Neuronal stem cell (in vitro differentiated cells): Measurements from ENCODE around the gene FBXO22.

ENCODE experiments used
- DNase-seq: peaks from one replicate; pipeline ENCODE4 v3.0.0-alpha.2; 2013; ENCODE audit warnings: low spot score
- H2AFZ ChIP-seq: one replicate; pipeline ENCODE4 v1.6.1; 2013; ENCODE audit warnings: mild to moderate bottlenecking, low read length, inconsistent platforms
- H2AK5ac ChIP-seq: 2 replicates; pipeline ENCODE4 v1.6.1; 2013; ENCODE audit warnings: low read depth, mild to moderate bottlenecking, inconsistent platforms, low read length, moderate library complexity, mixed read lengths
- H2BK120ac ChIP-seq: 2 replicates; pipeline ENCODE4 v1.6.1; 2013; ENCODE audit warnings: low read depth, mild to moderate bottlenecking, inconsistent platforms, low read length, moderate library complexity, mixed read lengths
- H2BK12ac ChIP-seq: one replicate; pipeline ENCODE4 v1.6.1; 2013; ENCODE audit warnings: low read length, inconsistent platforms
- H2BK15ac ChIP-seq: 2 replicates; pipeline ENCODE4 v1.6.1; 2013; ENCODE audit warnings: mild to moderate bottlenecking, low read length, inconsistent platforms, mixed read lengths
- H2BK5ac ChIP-seq: one replicate; pipeline ENCODE4 v1.6.1; 2013; ENCODE audit warnings: inconsistent platforms, mild to moderate bottlenecking, low read length, moderate library complexity
- H3K14ac ChIP-seq: one replicate; pipeline ENCODE4 v1.6.1; 2013; ENCODE audit warnings: low read length, inconsistent platforms
- H3K18ac ChIP-seq: 2 replicates; pipeline ENCODE4 v1.6.1; 2013; ENCODE audit warnings: low read length, inconsistent platforms
- H3K23ac ChIP-seq: 2 replicates; pipeline ENCODE4 v1.6.1; 2013; ENCODE audit warnings: low read depth, mild to moderate bottlenecking, mixed read lengths, low read length, inconsistent platforms; ENCODE audit not compliant: poor library complexity
- H3K27ac ChIP-seq: replicated peaks from 3 replicates; pipeline ENCODE4 v1.5.1; 2013; ENCODE audit warnings: low read length, inconsistent platforms
- H3K27me3 ChIP-seq, 3 experiments: 2 replicates each; pipeline ENCODE4 v1.6.1; 2013; ENCODE audit warnings: low read length in 3 of 3, mild to moderate bottlenecking in 2 of 3, inconsistent platforms in 1 of 3, low read depth in 1 of 3, mixed read lengths in 1 of 3, moderate library complexity in 1 of 3; ENCODE audit not compliant: control insufficient read depth in 3 of 3, insufficient read depth in 3 of 3
- H3K36me3 ChIP-seq, 2 donors: replicated peaks in 1 of 2; 2 replicates each; pipeline ENCODE4 v1.6.1; 2013; ENCODE audit warnings: low read length in 2 of 2; ENCODE audit not compliant: control insufficient read depth in 2 of 2, insufficient read depth in 2 of 2
- H3K4ac ChIP-seq: 2 replicates; pipeline ENCODE4 v1.6.1; 2013; ENCODE audit warnings: inconsistent platforms, mild to moderate bottlenecking, low read length, moderate library complexity
- H3K4me1 ChIP-seq, 2 donors: 1 replicate in 1 of 2; 2 replicates in 1 of 2; pipeline ENCODE4 v1.6.1; 2013; ENCODE audit warnings: low read length in 2 of 2, low read depth in 1 of 2; ENCODE audit not compliant: control insufficient read depth in 2 of 2, insufficient read depth in 1 of 2
- H3K4me2 ChIP-seq: one replicate; pipeline ENCODE4 v1.6.1; 2013; ENCODE audit warnings: mild to moderate bottlenecking, low read length, inconsistent platforms; ENCODE audit not compliant: insufficient read depth, poor library complexity, severe bottlenecking
- H3K4me3 ChIP-seq, 2 donors: 2 replicates each; pipeline ENCODE4 v1.5.1; 2013; ENCODE audit warnings: low read length in 2 of 2, mild to moderate bottlenecking in 2 of 2, inconsistent platforms in 1 of 2, moderate library complexity in 1 of 2
- H3K79me1 ChIP-seq: one replicate; pipeline ENCODE4 v1.6.1; 2013; ENCODE audit warnings: low read depth, mild to moderate bottlenecking, inconsistent platforms, low read length, moderate library complexity
- H3K9ac ChIP-seq: one replicate; pipeline ENCODE4 v1.6.1; 2013; ENCODE audit warnings: mild to moderate bottlenecking, low read depth, low read length, inconsistent platforms; ENCODE audit not compliant: poor library complexity
- H3K9me3 ChIP-seq, 2 donors: replicated peaks in 1 of 2; 2 replicates each; pipeline versions ENCODE3 to v1.6.1; 2013; ENCODE audit warnings: low read length in 2 of 2, mild to moderate bottlenecking in 2 of 2, inconsistent platforms in 1 of 2, low read depth in 1 of 2, mixed read lengths in 1 of 2, moderate library complexity in 1 of 2; ENCODE audit not compliant: control insufficient read depth in 2 of 2, insufficient read depth in 1 of 2
- H4K8ac ChIP-seq: one replicate; pipeline ENCODE4 v1.6.1; 2013; ENCODE audit warnings: low read depth, mild to moderate bottlenecking, inconsistent platforms, low read length, moderate library complexity
- H4K91ac ChIP-seq: one replicate; pipeline ENCODE4 v1.6.1; 2013; ENCODE audit warnings: low read length, low read depth, mild to moderate bottlenecking, inconsistent platforms; ENCODE audit not compliant: poor library complexity
- whole genome bisulfite sequencing, 2 donors: extraction: QIAGEN DNeasy Blood & Tissue Kit; methylation state at CpG; one replicate each; pipeline ENCODE4 v1.1.7; 2013; ENCODE audit warnings: missing lambda C conversion rate in 2 of 2, mixed read lengths in 1 of 2; ENCODE audit not compliant: insufficient read length in 2 of 2, insufficient replicate concordance in 1 of 2; ENCODE audit errors: extremely low coverage in 2 of 2; 5-methylcytosine and 5-hydroxymethylcytosine counted together

FBXO22 gene

DNA sequence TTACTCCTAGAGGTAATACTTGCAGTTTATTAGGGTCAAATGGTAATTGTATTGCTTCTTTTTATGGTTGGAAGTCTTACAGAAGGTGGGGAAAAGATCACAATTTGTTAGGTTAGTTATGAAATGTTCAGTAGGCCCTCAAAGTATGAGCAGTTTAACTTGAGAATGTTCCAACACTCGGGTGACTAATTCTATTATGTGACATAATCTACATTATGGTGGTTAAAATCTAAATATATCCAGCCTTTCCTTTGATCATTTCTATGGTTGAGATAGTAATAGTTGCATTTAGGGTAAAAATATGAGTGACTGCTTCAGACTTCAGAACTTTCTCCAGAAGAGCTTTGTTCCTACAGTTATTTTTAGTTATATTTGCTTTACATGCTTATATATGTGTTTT, 19.6 kb upstream of the FBXO22 start:
- Histone ChIP-seq H3K79me1 (no peaks in the 10 kb centered on the region), H2BK12ac (no peak overlapping the region), H3K4me3 (no peak overlapping the region), H3K9ac (no peak overlapping the region), H2AK5ac (no peak overlapping the region), H3K18ac (no peak overlapping the region), H4K91ac (no peak overlapping the region), H2BK15ac (no peak overlapping the region), H3K4ac (no peak overlapping the region), H3K27ac (no peak overlapping the region), H3K14ac (no peak overlapping the region), H3K36me3 (peaks cover 2 to 90% of the 10 kb centered on the region in 2 donors), H3K23ac (no peak overlapping the region), H3K4me1 (no peaks in the 10 kb centered on the region), H3K4me2 (no peak overlapping the region), H3K27me3 (no peaks in the 10 kb centered on the region), H2BK120ac (no peak overlapping the region), H3K9me3 (no peaks in the 10 kb centered on the region), H2BK5ac (no peak overlapping the region), H4K8ac (no peak overlapping the region), H2AFZ (no peak overlapping the region)
- no peak for DNase-seq
- no CpG with 5 or more reads among the region's 1 CpG for WGBS, 2 donors

DNA sequence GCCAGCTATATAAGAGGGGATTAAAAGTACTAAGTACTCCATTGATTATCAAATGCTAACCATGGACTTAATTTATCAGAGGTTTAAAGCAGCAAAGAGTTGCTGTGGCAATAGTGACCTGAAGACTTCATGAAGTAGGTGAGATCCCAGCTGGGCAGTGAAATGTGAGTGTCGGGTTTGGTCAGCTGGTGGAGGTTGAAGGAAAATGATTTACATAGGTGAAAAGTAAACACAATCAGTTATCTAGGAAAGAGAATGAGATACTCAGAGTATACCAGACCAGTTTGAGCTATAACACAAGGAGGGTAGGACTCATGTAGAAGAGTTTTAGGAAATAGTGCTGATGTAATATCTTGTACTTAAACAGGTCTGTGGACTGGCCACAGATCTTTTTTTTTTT, 16.5 kb upstream of the FBXO22 start:
- H2BK120ac ChIP-seq, result no peak overlapping the region
- H3K4me3 ChIP-seq, result no peak overlapping the region
- H3K27ac ChIP-seq, result no peak overlapping the region
- no peaks in the 10 kb centered on the region for H3K79me1 ChIP-seq
- no CpG with 5 or more reads among the region's 1 CpG for WGBS, 2 donors
- H3K18ac ChIP-seq, result no peak overlapping the region
- H3K9ac ChIP-seq, result no peak overlapping the region
- DNase-seq, result no peak
- no peak overlapping the region for H4K8ac ChIP-seq
- H3K4me1 ChIP-seq, result peaks cover 0 to 7% of the 10 kb centered on the region in 2 donors
- H3K14ac ChIP-seq, result no peak overlapping the region
- H3K27me3 ChIP-seq, result no peaks in the 10 kb centered on the region
- H2BK15ac ChIP-seq, result no peak overlapping the region
- H3K4me2 ChIP-seq, result no peak overlapping the region
- no peak overlapping the region for H2AFZ ChIP-seq
- H3K9me3 ChIP-seq, result no peaks in the 10 kb centered on the region
- no peak overlapping the region for H3K23ac ChIP-seq
- no peak overlapping the region for H3K4ac ChIP-seq
- peaks cover 0 to 86% of the 10 kb centered on the region in 2 donors for H3K36me3 ChIP-seq
- no peak overlapping the region for H4K91ac ChIP-seq
- no peak overlapping the region for H2BK5ac ChIP-seq
- no peak overlapping the region for H2BK12ac ChIP-seq
- H2AK5ac ChIP-seq, result no peak overlapping the region

DNA sequence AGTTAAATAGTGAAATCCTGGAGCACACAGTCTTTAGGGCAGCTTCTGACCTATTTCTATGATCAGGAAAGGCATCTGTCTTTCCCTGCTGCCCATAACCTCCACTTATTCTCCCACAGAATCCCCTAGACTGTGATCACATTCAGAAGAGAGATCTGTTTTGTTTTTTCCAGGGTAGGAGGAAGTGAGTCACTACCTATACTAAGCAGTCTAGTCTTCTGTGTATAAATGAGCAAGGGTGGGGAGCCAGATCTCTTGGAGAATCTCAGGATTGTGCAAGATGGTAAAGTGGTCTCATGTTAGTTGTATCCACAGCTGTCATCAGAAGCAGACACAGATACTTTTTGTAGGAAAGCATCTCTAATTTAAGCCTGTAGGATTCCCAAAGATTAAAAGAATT, 11.8 kb upstream of the FBXO22 start:
- DNase-seq, result no peak

GRCh38 chr15:75895731-75896130, 7.9 kb upstream of the FBXO22 start:
- no CpG with 5 or more reads among the region's 2 CpGs for whole genome bisulfite sequencing, 2 donors
- H3K36me3 ChIP-seq, result peaks cover 0 to 82% of the 10 kb centered on the region in 2 donors
- H2AFZ ChIP-seq, result no peak overlapping the region
- no peak overlapping the region for H3K27ac ChIP-seq
- no peak overlapping the region for H3K14ac ChIP-seq
- H3K9me3 ChIP-seq, result no peaks in the 10 kb centered on the region
- no peak overlapping the region for H2BK5ac ChIP-seq
- H3K4me2 ChIP-seq, result no peak overlapping the region
- no peaks in the 10 kb centered on the region for H3K79me1 ChIP-seq
- DNase-seq, result no peak
- no peak overlapping the region for H3K23ac ChIP-seq
- no peak overlapping the region for H4K8ac ChIP-seq
- no peaks in the 10 kb centered on the region for H3K27me3 ChIP-seq
- H3K4ac ChIP-seq, result no peak overlapping the region
- no peak overlapping the region for H3K4me3 ChIP-seq
- no peak overlapping the region for H4K91ac ChIP-seq
- H3K9ac ChIP-seq, result no peak overlapping the region
- peaks cover 0 to 4% of the 10 kb centered on the region in 2 donors for H3K4me1 ChIP-seq
- no peak overlapping the region for H2BK120ac ChIP-seq
- no peak overlapping the region for H2BK12ac ChIP-seq
- no peak overlapping the region for H2AK5ac ChIP-seq
- H3K18ac ChIP-seq, result no peak overlapping the region
- H2BK15ac ChIP-seq, result no peak overlapping the region

More for the DNA sequence above, 11.8 kb upstream of the FBXO22 start:
- Histone ChIP-seq H3K23ac (no peak overlapping the region), H2AK5ac (no peak overlapping the region), H3K79me1 (no peaks in the 10 kb centered on the region), H3K9me3 (no peaks in the 10 kb centered on the region), H2BK5ac (no peak overlapping the region), H3K14ac (no peak overlapping the region), H3K4me2 (no peak overlapping the region), H3K4ac (no peak overlapping the region), H3K27ac (no peak overlapping the region), H3K36me3 (peaks cover 0 to 82% of the 10 kb centered on the region in 2 donors), H3K4me1 (peaks cover 0 to 7% of the 10 kb centered on the region in 2 donors), H3K4me3 (no peak overlapping the region), H2BK15ac (no peak overlapping the region), H3K9ac (no peak overlapping the region), H4K91ac (no peak overlapping the region), H2BK12ac (no peak overlapping the region), H2AFZ (no peak overlapping the region), H3K18ac (no peak overlapping the region), H2BK120ac (no peak overlapping the region), H4K8ac (no peak overlapping the region), H3K27me3 (no peaks in the 10 kb centered on the region)
